HFF-Myc (cell line): ENCODE results near the gene IFT88.

ENCODE experiments used
- DNase-seq: peaks from one replicate; pipeline ENCODE4 v3.0.0-alpha.2; 2011; ENCODE audit warnings: low read depth; ENCODE audit errors: extremely low read depth
- H3K4me3 ChIP-seq: replicated peaks from 2 replicates; pipeline ENCODE4 v1.5.1; 2011; ENCODE audit warnings: low read depth, mild to moderate bottlenecking, control low read depth, low read length
- CTCF ChIP-seq: IDR thresholded peaks from 2 replicates; pipeline ENCODE4 v1.5.1; 2012; ENCODE audit warnings: mild to moderate bottlenecking, low read depth, low read length, control low read depth; ENCODE audit errors: missing control alignments

Gene IFT88

GRCh38 chr13:20652946-20653345 is 86.0 kb downstream of the IFT88 start:
- no peak for DNase-seq
- H3K4me3 ChIP-seq: no peak overlapping the region
- TF ChIP-seq CTCF: no peak

- no peak for DNase-seq
- H3K4me3 ChIP-seq: no peak overlapping the region
- TF ChIP-seq CTCF: no peak
Observed at GRCh38 chr13:20654156-20654555, 87.2 kb downstream of the IFT88 start.

GRCh38 chr13:20658451-20659040 is 91.6 kb downstream of the IFT88 start:
- no peak for TF ChIP-seq CTCF
- DNase-seq: no peak

GRCh38 chr13:20664351-20664750 is 97.4 kb downstream of the IFT88 start:
- DNase-seq: no peak
- H3K4me3 ChIP-seq: no peak overlapping the region
- TF ChIP-seq CTCF: no peak

More at GRCh38 chr13:20658451-20659040, 91.6 kb downstream of the IFT88 start:
- H3K4me3 ChIP-seq: no peak overlapping the region

GRCh38 chr13:20666948-20667347 is 100.0 kb downstream of the IFT88 start:
- H3K4me3 ChIP-seq: no peak overlapping the region
- DNase-seq: no peak
- no peak for TF ChIP-seq CTCF

GRCh38 chr13:20667857-20668437 is 101.0 kb downstream of the IFT88 start:
- DNase-seq: no peak
- no peak overlapping the region for H3K4me3 ChIP-seq
- no peak for TF ChIP-seq CTCF

GRCh38 chr13:20669162-20669561 is 102.2 kb downstream of the IFT88 start:
- no peak for DNase-seq
- H3K4me3 ChIP-seq: no peak overlapping the region
- no peak for TF ChIP-seq CTCF
